CD14-positive monocyte (primary cell): Measurements from ENCODE around the gene DYRK1A. TPM values are rescaled to one million over a fixed set of nuclear protein-coding genes. Genes with fewer than 3 reads are reported as not detected.

Experiments
- DNase-seq, 3 donors: peaks; one replicate each; pipeline ENCODE4 v3.0.0-alpha.2; 2011 to 2022
- H2AFZ ChIP-seq: 2 replicates; pipeline ENCODE4 v1.6.0; 2012; ENCODE audit warnings: mild to moderate bottlenecking, low read depth, low read length, inconsistent platforms; ENCODE audit not compliant: insufficient read depth, poor library complexity, severe bottlenecking
- H3K27ac ChIP-seq, 2 donors: 1 replicate in 1 of 2; 2 replicates in 1 of 2; pipeline ENCODE4 v1.5.1; 2012 to 2013; ENCODE audit warnings: low read length in 2 of 2, control low read depth in 1 of 2, inconsistent platforms in 1 of 2, low read depth in 1 of 2, mild to moderate bottlenecking in 1 of 2
- H3K27me3 ChIP-seq, 2 donors: one replicate each; pipeline versions ENCODE4 v1.6.0 to v1.6.1; 2011 to 2013; ENCODE audit warnings: low read length in 2 of 2; ENCODE audit not compliant: control insufficient read depth in 2 of 2, insufficient read depth in 2 of 2
- H3K36me3 ChIP-seq, 2 donors: replicated peaks in 1 of 2; 1 replicate in 1 of 2; 2 replicates in 1 of 2; pipeline versions ENCODE4 v1.5.1 to v1.6.1; 2012 to 2013; ENCODE audit warnings: low read length in 2 of 2, control low read depth in 1 of 2, inconsistent platforms in 1 of 2, mild to moderate bottlenecking in 1 of 2; ENCODE audit not compliant: insufficient read depth in 2 of 2, control insufficient read depth in 1 of 2
- H3K4me1 ChIP-seq, 2 donors: 1 replicate in 1 of 2; 2 replicates in 1 of 2; pipeline versions ENCODE4 v1.5.1 to v1.6.1; 2012 to 2013; ENCODE audit warnings: low read length in 2 of 2, control low read depth in 1 of 2, inconsistent platforms in 1 of 2, mild to moderate bottlenecking in 1 of 2, moderate library complexity in 1 of 2; ENCODE audit not compliant: insufficient read depth in 2 of 2, control insufficient read depth in 1 of 2
- H3K4me2 ChIP-seq: replicated peaks from 2 replicates; pipeline ENCODE3; 2012; ENCODE audit warnings: low read length, moderate library complexity, mild to moderate bottlenecking; ENCODE audit not compliant: poor library complexity, severe bottlenecking; ENCODE audit errors: extremely low read depth
- H3K4me3 ChIP-seq, 3 experiments: fragments of 200-600 bp in 1 of 3; sonication (generic) in 1 of 3; replicated peaks in 1 of 3; 1 replicate in 2 of 3; 2 replicates in 1 of 3; pipeline ENCODE4 v1.5.1; 2011 to 2013; ENCODE audit warnings: low read length in 3 of 3, mild to moderate bottlenecking in 3 of 3, control low read depth in 2 of 3, low read depth in 2 of 3, inconsistent platforms in 1 of 3, moderate library complexity in 1 of 3
- H3K79me2 ChIP-seq: 2 replicates; pipeline ENCODE4 v1.6.0; 2012; ENCODE audit warnings: mild to moderate bottlenecking, control low read depth, inconsistent platforms, low read length, moderate library complexity; ENCODE audit not compliant: insufficient read depth
- H3K9ac ChIP-seq: 2 replicates; pipeline ENCODE4 v1.6.0; 2017; ENCODE audit warnings: low read length, mild to moderate bottlenecking; ENCODE audit not compliant: insufficient read depth, poor library complexity, severe bottlenecking
- H3K9me3 ChIP-seq, 2 donors: replicated peaks in 1 of 2; 1 replicate in 1 of 2; 2 replicates in 1 of 2; pipeline versions ENCODE4 v1.5.1 to v1.6.1; 2012 to 2013; ENCODE audit warnings: low read length in 2 of 2, control low read depth in 1 of 2; ENCODE audit not compliant: control insufficient read depth in 1 of 2, insufficient read depth in 1 of 2
- H4K20me1 ChIP-seq: 2 replicates; pipeline ENCODE4 v1.6.0; 2012; ENCODE audit warnings: mild to moderate bottlenecking, low read length, control low read depth, moderate library complexity; ENCODE audit not compliant: insufficient read depth
- H3K27ac Mint-ChIP-seq, 7 donors: one replicate each; pipeline ENCODE4 v1.8.0; 2020; ENCODE audit warnings: mild to moderate bottlenecking in 7 of 7, mixed read lengths in 7 of 7, moderate library complexity in 6 of 7, inconsistent platforms in 2 of 7
- H3K27me3 Mint-ChIP-seq, 3 donors: one replicate each; pipeline ENCODE4 v1.8.0; 2021 to 2022; ENCODE audit warnings: low read depth in 3 of 3, mild to moderate bottlenecking in 3 of 3, mixed read lengths in 3 of 3, moderate library complexity in 3 of 3, inconsistent platforms in 1 of 3
- H3K36me3 Mint-ChIP-seq, 2 donors: one replicate each; pipeline ENCODE4 v1.8.0; 2020; ENCODE audit warnings: mixed read lengths in 2 of 2, inconsistent platforms in 1 of 2, mild to moderate bottlenecking in 1 of 2
- H3K4me1 Mint-ChIP-seq: one replicate; pipeline ENCODE4 v1.8.0; 2020; ENCODE audit warnings: mild to moderate bottlenecking, mixed read lengths
- H3K4me3 Mint-ChIP-seq, 2 donors: one replicate each; pipeline ENCODE4 v1.8.0; 2020; ENCODE audit warnings: mild to moderate bottlenecking in 2 of 2, mixed read lengths in 2 of 2, moderate library complexity in 1 of 2
- H3K9me3 Mint-ChIP-seq, 7 donors: one replicate each; pipeline ENCODE4 v1.8.0; 2020 to 2022; ENCODE audit warnings: mixed read lengths in 7 of 7, mild to moderate bottlenecking in 6 of 7, moderate library complexity in 6 of 7, inconsistent platforms in 2 of 7
- WGBS: methylation state at CpG from one replicate; pipeline ENCODE4 v1.1.5; 2013; ENCODE audit warnings: missing lambda C conversion rate; ENCODE audit not compliant: insufficient coverage; 5-methylcytosine and 5-hydroxymethylcytosine counted together
- intact Hi-C, 2 donors: fragments of 100-400 bp; cut with micrococcal nuclease; formaldehyde crosslinking; loops; one replicate each; pipeline versions ENCODE4 v1.15.0 to v1.15.1; 2023
- polyA plus RNA-seq, 3 donors: library from polyadenylated mRNA; depleted of rRNA in 1 of 3; unstranded in 2 of 3; stranded (reverse) in 1 of 3; fragments of 300-500 nt in 2 of 3; fragments of >200 nt in 1 of 3; fragmentation: Illumina TruSeq in 2 of 3; gene quantifications; 1 replicate in 2 of 3; 2 replicates in 1 of 3; pipeline ENCODE4 v1.2.3, GENCODE V29; 2012 to 2021
- TF ChIP-seq, protein P1 (sequence below): fragments of 200-600 bp; IDR thresholded peaks from one replicate; pipeline ENCODE4 v1.8.0; 2022; ENCODE audit warnings: antibody characterized with exemption, mild to moderate bottlenecking

DYRK1A gene
- polyA plus RNA-seq, 3 donors: 1.8 to 53.5 (median 2.4) TPM

- 92% methylated on average over 9 of the region's 11 CpGs for WGBS
- no peak overlapping the region for H3K4me3 ChIP-seq
These were observed 209.0 kb downstream of the DYRK1A start for GRCh38 chr21:37575580-37575979.

More at GRCh38 chr21:37575580-37575979, 209.0 kb downstream of the DYRK1A start:
- Histone ChIP-seq H4K20me1 (no peaks in the 10 kb centered on the region), H3K4me2 (no peak overlapping the region), H3K9me3 (peaks cover 12 to 17% of the 10 kb centered on the region in 2 donors), H3K4me1 (no peaks in the 10 kb centered on the region), H3K27me3 (no peaks in the 10 kb centered on the region), H3K79me2 (no peaks in the 10 kb centered on the region), H3K36me3 (no peaks in the 10 kb centered on the region), H3K9ac (no peak overlapping the region), H3K27ac (no peak overlapping the region), H2AFZ (no peak overlapping the region)
- peak overlapping the region in 1 of 7 donors; percentile 44 for H3K27ac Mint-ChIP-seq
- no peak for DNase-seq
- H3K4me3 Mint-ChIP-seq: no peak overlapping the region
- TF ChIP-seq, protein P1, sequence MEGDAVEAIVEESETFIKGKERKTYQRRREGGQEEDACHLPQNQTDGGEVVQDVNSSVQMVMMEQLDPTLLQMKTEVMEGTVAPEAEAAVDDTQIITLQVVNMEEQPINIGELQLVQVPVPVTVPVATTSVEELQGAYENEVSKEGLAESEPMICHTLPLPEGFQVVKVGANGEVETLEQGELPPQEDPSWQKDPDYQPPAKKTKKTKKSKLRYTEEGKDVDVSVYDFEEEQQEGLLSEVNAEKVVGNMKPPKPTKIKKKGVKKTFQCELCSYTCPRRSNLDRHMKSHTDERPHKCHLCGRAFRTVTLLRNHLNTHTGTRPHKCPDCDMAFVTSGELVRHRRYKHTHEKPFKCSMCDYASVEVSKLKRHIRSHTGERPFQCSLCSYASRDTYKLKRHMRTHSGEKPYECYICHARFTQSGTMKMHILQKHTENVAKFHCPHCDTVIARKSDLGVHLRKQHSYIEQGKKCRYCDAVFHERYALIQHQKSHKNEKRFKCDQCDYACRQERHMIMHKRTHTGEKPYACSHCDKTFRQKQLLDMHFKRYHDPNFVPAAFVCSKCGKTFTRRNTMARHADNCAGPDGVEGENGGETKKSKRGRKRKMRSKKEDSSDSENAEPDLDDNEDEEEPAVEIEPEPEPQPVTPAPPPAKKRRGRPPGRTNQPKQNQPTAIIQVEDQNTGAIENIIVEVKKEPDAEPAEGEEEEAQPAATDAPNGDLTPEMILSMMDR: no peak
- no peaks in the 10 kb centered on the region for H3K36me3 Mint-ChIP-seq
- intact Hi-C loops: no loop called here
- H3K27me3 Mint-ChIP-seq: peaks cover 2 to 3% (median 2%) of the 10 kb centered on the region in 3 donors
- no peaks in the 10 kb centered on the region for H3K4me1 Mint-ChIP-seq
- peaks cover 6 to 23% (median 18%) of the 10 kb centered on the region in 7 donors for H3K9me3 Mint-ChIP-seq

Other genes with a start within 250 kb of the DYRK1A start
- 10 to 100 TPM; 45.4 to 75.4 (median 69.3) TPM for gene VPS26C, start 99.4 kb upstream of the DYRK1A start, polyA plus RNA-seq